Activated CD4-positive, alpha-beta T cell treated with anti-CD3 and anti-CD28 coated beads, Interleukin-2, amount 10 ng/mL, durations not matched to agents 7 days and 5 days (primary cell): ENCODE data around the gene PFN2. TPM values are rescaled to one million over a fixed set of nuclear protein-coding genes. Genes with fewer than 3 reads are reported as not detected.
"Not testable (repeated sequence)": the region's sequence is repeated elsewhere in the genome, so short reads cannot be mapped to it uniquely, and the experiment has no call there.

Source experiments
- CTCF ChIA-PET: fragments of 350-600 bp; sonication (Branson Sonifier 250); formaldehyde crosslinking; loops from one replicate; lab custom pipeline; 2021; ENCODE audit warnings: antibody characterized with exemption; lab: Charles Lee
- POLR2A ChIA-PET: fragments of 350-600 bp; sonication (Branson Sonifier 250); formaldehyde crosslinking; loops from one replicate; lab custom pipeline; 2021; ENCODE audit warnings: antibody characterized with exemption; lab: Charles Lee
- DNase-seq: peaks from one replicate; pipeline ENCODE4 v3.0.0-alpha.2; 2020
- H3K27ac Mint-ChIP-seq: one replicate; pipeline ENCODE4 v1.8.0; 2021; ENCODE audit warnings: mild to moderate bottlenecking, moderate library complexity, mixed read lengths
- H3K27me3 Mint-ChIP-seq: one replicate; pipeline ENCODE4 v1.8.0; 2021; ENCODE audit warnings: mixed read lengths
- H3K36me3 Mint-ChIP-seq: one replicate; pipeline ENCODE4 v1.8.0; 2021; ENCODE audit warnings: low read depth, mixed read lengths
- H3K4me1 Mint-ChIP-seq: one replicate; pipeline ENCODE4 v1.8.0; 2021; ENCODE audit warnings: mixed read lengths
- H3K4me3 Mint-ChIP-seq: one replicate; pipeline ENCODE4 v1.8.0; 2021; ENCODE audit warnings: mild to moderate bottlenecking, moderate library complexity, mixed read lengths
- H3K9me3 Mint-ChIP-seq: one replicate; pipeline ENCODE4 v1.8.0; 2021; ENCODE audit warnings: mixed read lengths
- total RNA-seq, 2 experiments: library from RNA; stranded (reverse); gene quantifications; one replicate each; pipeline ENCODE4 v1.2.3, GENCODE V29; 2021

Gene PFN2
- total RNA-seq, 2 experiments from 2014 or later: 0.27 to 0.50 TPM

DNA sequence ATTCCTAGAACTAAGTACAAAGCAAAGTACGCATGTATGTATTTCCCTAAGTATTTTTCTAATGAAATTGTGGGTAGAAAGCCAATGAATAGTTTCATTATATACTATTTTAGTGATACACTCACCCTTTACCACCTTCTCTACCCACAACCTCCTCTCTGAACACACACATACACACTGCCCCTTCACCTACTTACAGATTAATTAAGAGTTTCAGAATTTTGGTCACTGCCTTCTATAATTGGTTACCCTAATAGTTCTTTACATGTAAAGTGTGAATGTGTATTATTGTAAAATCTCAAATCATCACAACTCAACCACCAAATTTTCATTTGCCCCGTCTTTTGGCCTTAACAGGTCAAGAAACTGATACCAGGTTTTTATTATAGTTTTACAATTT, 7.2 kb downstream of the PFN2 start:
- POLR2A ChIA-PET: no interaction called here
- no peaks in the 10 kb centered on the region for H3K4me1 Mint-ChIP-seq
- no peak overlapping the region for H3K4me3 Mint-ChIP-seq
- no peaks in the 10 kb centered on the region for H3K27me3 Mint-ChIP-seq
- no peaks in the 10 kb centered on the region for H3K9me3 Mint-ChIP-seq
- no peak overlapping the region for H3K27ac Mint-ChIP-seq
- peaks cover 4% of the 10 kb centered on the region for H3K36me3 Mint-ChIP-seq
- DNase-seq: no peak
- CTCF ChIA-PET: no interaction called here

DNA sequence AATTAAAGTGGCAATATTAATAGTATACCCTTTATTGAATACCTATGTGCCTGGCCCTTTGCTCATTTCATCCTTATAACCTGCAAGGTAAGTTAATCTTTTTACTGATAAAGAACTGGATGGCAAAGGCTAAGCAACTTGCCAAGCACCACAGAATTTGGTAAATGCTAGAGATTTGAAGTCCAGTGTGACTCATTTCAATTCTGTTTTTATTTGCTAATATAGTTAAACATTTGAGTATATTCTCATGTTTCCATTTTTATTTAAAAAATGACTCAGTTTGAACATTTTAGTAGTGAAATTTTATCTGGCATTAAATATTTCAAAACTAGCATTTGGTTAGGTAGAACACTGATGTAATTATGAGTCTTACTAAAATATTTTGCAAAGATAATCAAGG, 11.3 kb downstream of the PFN2 start:
- peaks cover 4% of the 10 kb centered on the region for H3K36me3 Mint-ChIP-seq

DNA sequence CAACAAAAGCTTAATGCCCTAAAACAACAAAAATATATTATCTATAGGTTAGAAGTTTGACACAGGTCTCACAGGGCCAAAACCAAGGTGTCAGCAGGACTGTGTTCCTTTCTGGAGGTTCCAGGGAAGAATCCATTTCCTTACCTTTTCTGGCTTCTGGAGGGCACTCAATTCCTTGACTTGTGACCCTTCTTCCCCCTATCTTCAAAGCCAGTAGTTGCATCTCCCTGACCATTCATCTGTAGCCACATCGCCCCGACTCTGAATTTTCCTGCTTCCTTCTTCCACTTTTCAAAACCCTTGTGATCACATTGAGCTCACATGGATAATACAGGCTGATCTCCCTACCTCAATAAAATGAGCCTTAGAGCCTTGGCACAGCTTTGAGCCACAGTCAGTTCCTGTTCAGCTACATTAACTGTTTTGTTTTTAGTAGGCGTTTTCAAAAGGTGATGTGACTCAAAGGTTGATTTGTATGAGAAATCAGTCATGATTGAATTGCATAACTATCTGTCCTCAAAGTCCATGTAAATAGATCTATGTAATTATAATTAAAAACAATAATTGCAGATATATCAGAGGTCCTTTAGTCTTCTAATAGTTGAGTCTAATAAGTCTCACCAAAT, 12.4 kb downstream of the PFN2 start:
- no peak overlapping the region for H3K4me3 Mint-ChIP-seq
- peaks cover 10% of the 10 kb centered on the region for H3K4me1 Mint-ChIP-seq
- peaks cover 4% of the 10 kb centered on the region for H3K36me3 Mint-ChIP-seq
- no peak for DNase-seq
- no peak overlapping the region for H3K27ac Mint-ChIP-seq
- CTCF ChIA-PET: no interaction called here
- POLR2A ChIA-PET: no interaction called here
- H3K9me3 Mint-ChIP-seq: no peaks in the 10 kb centered on the region
- no peaks in the 10 kb centered on the region for H3K27me3 Mint-ChIP-seq

More for the DNA sequence above, 11.3 kb downstream of the PFN2 start:
- Mint-ChIP-seq H3K27ac (no peak overlapping the region), H3K27me3 (no peaks in the 10 kb centered on the region), H3K4me3 (no peak overlapping the region), H3K4me1 (peaks cover 5% of the 10 kb centered on the region), H3K9me3 (no peaks in the 10 kb centered on the region)
- DNase-seq: no peak
- ChIA-PET POLR2A (no interaction called here), CTCF (no interaction called here)

DNA sequence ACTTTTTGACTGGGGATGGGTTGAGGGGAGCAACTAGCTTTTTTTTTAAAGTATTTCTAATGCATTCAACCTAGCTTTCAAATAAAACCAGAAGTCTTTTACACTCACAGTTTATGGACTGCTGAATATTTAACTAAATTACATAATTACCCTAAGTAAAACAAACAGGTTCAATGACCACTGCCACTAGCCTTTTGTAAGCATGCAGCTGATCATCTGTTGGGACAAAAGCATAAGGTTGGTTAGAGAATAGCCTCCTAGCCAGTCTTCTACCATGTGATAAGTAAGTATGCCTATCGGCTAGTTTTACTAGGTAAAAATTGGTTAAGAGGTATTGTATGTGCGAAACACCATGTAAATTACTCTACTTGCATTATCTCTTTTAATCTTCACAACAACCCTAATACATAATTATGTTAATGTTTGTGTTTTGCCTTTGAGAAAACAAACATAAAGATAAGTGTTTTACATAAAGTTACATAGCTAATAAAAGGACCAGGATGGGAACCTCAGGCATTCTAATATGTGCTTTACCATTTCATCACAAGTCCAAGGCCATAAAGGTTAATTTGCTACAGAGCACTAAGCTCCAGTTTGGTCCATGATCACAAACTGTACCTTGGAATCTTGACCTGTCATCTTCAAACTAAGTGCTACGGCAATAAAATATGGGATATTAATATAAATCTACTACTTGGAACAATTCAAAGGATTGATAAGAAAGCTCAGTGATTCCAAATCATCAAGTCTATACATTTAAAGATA, 13.2 kb downstream of the PFN2 start:
- H3K27me3 Mint-ChIP-seq: no peaks in the 10 kb centered on the region
- H3K9me3 Mint-ChIP-seq: no peaks in the 10 kb centered on the region
- ChIA-PET POLR2A (no interaction called here), CTCF (no interaction called here)
- DNase-seq: no peak
- peaks cover 4% of the 10 kb centered on the region for H3K36me3 Mint-ChIP-seq
- peaks cover 10% of the 10 kb centered on the region for H3K4me1 Mint-ChIP-seq
- H3K4me3 Mint-ChIP-seq: no peak overlapping the region
- no peak overlapping the region for H3K27ac Mint-ChIP-seq

DNA sequence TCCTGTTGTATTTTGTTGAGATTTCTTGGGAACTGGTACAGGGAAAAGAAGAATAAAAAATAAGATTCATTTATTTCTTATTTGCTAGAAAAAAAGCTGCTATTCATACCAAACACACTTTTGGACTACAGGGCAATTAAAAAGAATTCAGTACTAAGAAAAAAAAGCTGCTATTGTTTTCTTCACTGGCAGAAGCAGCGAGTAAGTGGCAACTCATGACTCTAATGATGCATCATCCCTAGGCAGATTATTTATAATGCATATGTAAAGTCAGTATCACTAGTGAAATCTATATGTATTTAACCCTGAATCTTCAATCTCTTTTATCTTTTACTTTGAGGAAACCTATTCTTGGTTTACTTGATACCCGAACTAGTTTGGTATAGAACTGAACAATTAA, 15.2 kb downstream of the PFN2 start:
- no peak for DNase-seq
- Mint-ChIP-seq H3K27me3 (no peaks in the 10 kb centered on the region), H3K4me3 (no peak overlapping the region), H3K9me3 (no peaks in the 10 kb centered on the region), H3K36me3 (peaks cover under 1% of the 10 kb centered on the region), H3K27ac (no peak overlapping the region), H3K4me1 (peaks cover 10% of the 10 kb centered on the region)
- ChIA-PET CTCF (no interaction called here), POLR2A (no interaction called here)

DNA sequence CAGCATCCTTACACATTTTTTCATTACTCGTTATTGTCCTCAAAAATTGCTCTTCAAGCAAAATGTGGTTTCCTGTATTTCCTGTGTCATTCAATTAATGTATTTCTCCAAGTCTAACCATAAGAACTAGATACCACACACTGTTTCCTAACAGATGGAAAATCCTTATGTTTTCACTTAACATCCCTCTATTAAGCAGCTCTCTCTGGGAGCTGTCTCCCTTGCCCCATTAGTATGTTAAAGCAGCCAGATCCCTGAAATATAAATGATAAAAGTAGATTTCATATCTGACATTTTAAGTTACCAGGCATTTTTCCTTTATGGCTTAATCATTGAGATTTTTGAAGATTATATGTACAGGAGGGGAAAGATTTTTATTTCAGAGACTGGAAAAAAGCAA, 15.9 kb downstream of the PFN2 start:
- peaks cover 3% of the 10 kb centered on the region for H3K36me3 Mint-ChIP-seq
- no peak for DNase-seq
- no peaks in the 10 kb centered on the region for H3K9me3 Mint-ChIP-seq
- H3K27ac Mint-ChIP-seq: no peak overlapping the region
- no peaks in the 10 kb centered on the region for H3K27me3 Mint-ChIP-seq
- H3K4me3 Mint-ChIP-seq: no peak overlapping the region
- H3K4me1 Mint-ChIP-seq: peaks cover 10% of the 10 kb centered on the region
- POLR2A ChIA-PET: no interaction called here
- CTCF ChIA-PET: interaction anchor here (0.7 kb wide), 1 partner anchor 234 kb away, joined by 3 read pairs; no protein-coding TSS in a partner anchor

DNA sequence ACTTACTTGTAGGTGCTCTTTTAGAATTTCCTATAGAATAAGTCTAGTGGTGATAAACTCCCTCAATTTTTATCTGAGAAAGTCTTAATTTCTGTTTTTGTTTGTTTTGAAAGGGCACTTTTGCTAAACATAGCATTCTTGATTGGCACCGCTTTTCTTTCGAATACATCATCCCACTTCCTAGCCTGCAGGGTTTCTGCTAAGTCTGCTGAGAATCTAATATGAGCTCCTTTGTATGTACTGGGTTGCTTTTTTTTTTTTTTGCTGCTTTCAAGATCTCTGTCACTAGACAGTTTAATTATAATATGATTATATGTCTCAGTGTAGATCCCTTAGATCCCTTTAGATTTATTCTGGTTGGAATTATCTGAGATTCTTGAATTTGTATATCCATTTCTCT, 21.5 kb downstream of the PFN2 start:
- H3K4me3 Mint-ChIP-seq: no peak overlapping the region
- ChIA-PET CTCF (interaction anchor here (0.6 kb wide), 2 partner anchors 452 to 1123 kb away, joined by 3 to 4 read pairs; no protein-coding TSS in a partner anchor), POLR2A (no interaction called here)
- peaks cover 2% of the 10 kb centered on the region for H3K4me1 Mint-ChIP-seq
- peaks cover 3% of the 10 kb centered on the region for H3K9me3 Mint-ChIP-seq
- H3K27me3 Mint-ChIP-seq: no peaks in the 10 kb centered on the region
- DNase-seq: no peak
- H3K27ac Mint-ChIP-seq: no peak overlapping the region
- H3K36me3 Mint-ChIP-seq: peaks cover 15% of the 10 kb centered on the region

DNA sequence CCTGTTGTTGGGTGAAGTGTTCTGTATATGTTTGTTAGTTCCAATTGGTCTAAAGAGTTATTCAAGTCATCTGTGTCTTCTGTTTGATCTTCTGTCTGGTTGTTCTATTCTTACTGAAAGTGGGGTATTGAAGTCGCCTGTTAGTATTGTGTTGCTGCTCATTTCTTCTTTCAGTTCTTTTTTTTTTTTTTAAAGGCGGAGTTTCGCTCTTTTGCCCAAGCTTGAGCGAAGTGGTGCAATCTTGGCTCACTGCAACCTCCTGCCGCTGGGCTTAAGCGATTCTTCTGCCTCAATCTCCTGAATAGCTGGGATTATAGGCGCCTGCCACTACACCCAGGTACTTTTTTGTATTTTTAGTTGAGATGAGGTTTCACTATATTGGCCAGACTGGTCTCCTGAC, 23.5 kb downstream of the PFN2 start:
- peaks cover 28% of the 10 kb centered on the region for H3K36me3 Mint-ChIP-seq
- peaks cover 6% of the 10 kb centered on the region for H3K9me3 Mint-ChIP-seq
- H3K27ac Mint-ChIP-seq: no peak overlapping the region
- no peak for DNase-seq
- H3K27me3 Mint-ChIP-seq: no peaks in the 10 kb centered on the region
- H3K4me3 Mint-ChIP-seq: no peak overlapping the region
- ChIA-PET CTCF (no interaction called here), POLR2A (no interaction called here)
- H3K4me1 Mint-ChIP-seq: no peaks in the 10 kb centered on the region

DNA sequence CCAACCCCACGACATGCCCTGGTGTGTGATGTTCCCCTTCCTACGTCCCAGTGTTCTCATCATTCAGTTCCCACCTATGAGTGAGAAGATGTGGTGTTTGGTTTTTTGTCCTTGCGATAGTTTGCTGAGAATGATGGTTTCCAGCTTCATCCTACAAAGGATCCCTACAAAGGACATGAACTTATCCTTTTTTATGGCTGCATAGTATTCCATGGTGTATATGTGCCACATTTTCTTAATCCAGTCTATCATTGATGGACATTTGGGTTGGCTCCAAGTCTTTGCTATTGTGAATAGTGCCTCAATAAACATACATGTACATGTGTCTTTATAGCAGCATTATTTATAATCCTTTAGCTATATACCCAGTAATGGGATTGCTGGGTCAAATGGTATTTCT, 26.7 kb downstream of the PFN2 start:
- POLR2A ChIA-PET, DNase-seq, H3K4me1 Mint-ChIP-seq, H3K4me3 Mint-ChIP-seq, H3K27ac Mint-ChIP-seq, H3K27me3 Mint-ChIP-seq, H3K9me3 Mint-ChIP-seq, CTCF ChIA-PET: not testable (repeated sequence)
- H3K36me3 Mint-ChIP-seq: peaks cover 27% of the 10 kb centered on the region

DNA sequence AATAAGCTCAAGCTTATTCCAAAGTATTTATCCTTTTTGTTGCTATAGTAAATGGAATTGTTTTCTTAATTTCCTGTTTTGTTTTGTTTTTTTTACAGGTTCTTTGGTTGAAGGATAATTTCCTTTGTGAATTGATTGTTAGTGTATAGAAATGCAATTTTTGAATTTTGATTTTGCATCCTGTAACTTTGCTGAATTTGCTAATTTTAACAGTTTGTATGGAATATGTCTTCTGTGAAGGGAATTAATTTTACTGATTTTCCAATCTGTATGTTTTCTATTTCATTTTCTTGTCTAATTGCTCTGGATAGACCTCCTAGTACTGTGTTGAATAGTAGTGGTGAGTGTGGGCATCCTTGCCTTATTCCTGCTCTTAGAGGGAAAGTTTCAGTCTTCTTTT, 28.3 kb downstream of the PFN2 start:
- Mint-ChIP-seq H3K4me1 (no peaks in the 10 kb centered on the region), H3K9me3 (peaks cover 8% of the 10 kb centered on the region), H3K4me3 (no peak overlapping the region), H3K36me3 (peaks cover 25% of the 10 kb centered on the region), H3K27ac (no peak overlapping the region), H3K27me3 (no peaks in the 10 kb centered on the region)
- DNase-seq: no peak
- ChIA-PET CTCF (no interaction called here), POLR2A (no interaction called here)

DNA sequence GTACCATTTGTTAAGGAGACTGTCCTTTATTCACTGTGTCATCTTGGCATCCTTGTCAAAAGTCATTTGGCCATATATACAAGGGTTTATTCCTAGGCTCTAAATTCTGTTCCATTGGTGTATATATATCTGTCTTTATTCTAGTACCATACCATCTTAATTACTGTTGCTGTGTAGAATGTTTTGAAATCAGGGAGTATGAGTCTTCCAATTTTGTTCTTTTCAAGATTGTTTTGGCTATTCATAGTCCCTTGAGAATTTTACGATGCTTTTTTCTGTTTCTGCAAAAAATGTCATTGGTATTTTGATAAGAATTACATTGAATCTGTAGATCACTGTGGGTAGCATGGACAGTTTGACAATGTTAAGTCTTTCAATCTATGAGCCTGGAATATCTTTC, 28.7 kb downstream of the PFN2 start:
- DNase-seq: no peak
- Mint-ChIP-seq H3K27ac (no peak overlapping the region), H3K4me3 (no peak overlapping the region), H3K9me3 (peaks cover 8% of the 10 kb centered on the region), H3K27me3 (no peaks in the 10 kb centered on the region), H3K36me3 (peaks cover 25% of the 10 kb centered on the region), H3K4me1 (no peaks in the 10 kb centered on the region)
- ChIA-PET POLR2A (no interaction called here), CTCF (no interaction called here)

DNA sequence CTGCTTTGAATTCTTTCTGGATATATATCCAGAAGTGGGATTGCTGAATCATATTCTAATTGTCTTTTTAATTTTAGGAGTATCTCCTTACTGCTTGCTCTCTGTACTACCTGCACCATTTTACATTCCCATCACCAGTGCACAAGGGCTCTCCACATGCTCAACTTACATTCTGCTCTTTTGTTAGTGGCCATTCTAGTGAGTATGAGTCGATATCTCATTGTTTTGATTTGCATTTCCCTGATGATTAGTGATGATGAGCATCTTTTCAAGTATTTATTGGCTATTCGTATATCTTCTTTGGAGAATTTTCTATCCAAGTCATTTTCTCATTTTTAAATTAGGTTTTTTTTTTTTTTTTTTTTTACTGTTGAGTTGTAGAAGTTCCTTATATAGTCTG, 29.5 kb downstream of the PFN2 start:
- Mint-ChIP-seq H3K9me3 (peaks cover 8% of the 10 kb centered on the region), H3K27ac (no peak overlapping the region), H3K4me1 (peaks cover 2% of the 10 kb centered on the region), H3K4me3 (no peak overlapping the region), H3K27me3 (no peaks in the 10 kb centered on the region), H3K36me3 (peaks cover 25% of the 10 kb centered on the region)
- CTCF ChIA-PET: no interaction called here
- POLR2A ChIA-PET: no interaction called here
- DNase-seq: no peak

DNA sequence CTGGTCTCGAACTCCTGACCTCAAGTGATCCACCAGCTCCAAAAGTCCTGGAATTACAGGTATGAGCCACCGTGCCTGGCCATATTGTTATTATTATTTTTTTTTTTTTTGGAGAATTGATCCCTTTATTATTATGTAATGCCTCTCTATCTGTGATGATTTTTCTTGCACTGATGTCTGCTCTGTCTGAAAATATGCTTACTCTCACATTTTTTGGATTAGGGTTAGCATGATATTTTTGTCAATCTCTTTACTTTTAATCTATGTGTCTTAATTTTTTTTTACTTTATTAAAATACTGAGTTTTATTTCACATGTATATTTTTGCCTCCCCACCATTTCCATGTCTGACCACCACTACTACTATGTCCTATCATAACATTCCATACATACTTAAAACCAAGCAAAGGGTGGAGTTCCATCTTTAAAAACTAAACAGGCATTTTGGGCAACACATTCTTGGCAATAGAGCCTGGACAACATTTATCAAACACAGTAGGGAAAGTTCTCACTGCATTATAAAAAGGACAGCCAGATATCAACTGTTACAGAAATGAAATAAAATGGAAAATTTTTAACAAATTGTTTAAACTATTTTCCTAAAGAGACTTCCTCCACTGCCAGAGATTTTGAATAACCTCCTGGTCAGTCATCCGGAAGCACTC, 32.2 kb downstream of the PFN2 start:
- peaks cover 17% of the 10 kb centered on the region for H3K36me3 Mint-ChIP-seq
- H3K27ac Mint-ChIP-seq, POLR2A ChIA-PET, H3K4me1 Mint-ChIP-seq, H3K4me3 Mint-ChIP-seq, H3K9me3 Mint-ChIP-seq, H3K27me3 Mint-ChIP-seq, CTCF ChIA-PET, DNase-seq: not testable (repeated sequence)
